Hepatocyte (in vitro differentiated cells): Measurements from ENCODE around the gene LRRC28. TPM values are rescaled to one million over a fixed set of nuclear protein-coding genes. Genes with fewer than 3 reads are reported as not detected.

Experiments
- DNase-seq: peaks from one replicate; pipeline ENCODE4 v3.0.0-alpha.2; 2016; ENCODE audit warnings: low spot score
- H2AFZ ChIP-seq: fragments of 200-600 bp; sonication (generic); 2 replicates; pipeline ENCODE4 v1.6.0; 2016; ENCODE audit warnings: antibody characterized with exemption, mild to moderate bottlenecking
- H3K27ac ChIP-seq: fragments of 200-600 bp; sonication (generic); 2 replicates; pipeline ENCODE4 v1.5.1; 2016; ENCODE audit warnings: mild to moderate bottlenecking
- H3K27me3 ChIP-seq: fragments of 200-600 bp; sonication (generic); 2 replicates; pipeline ENCODE4 v1.6.1; 2016
- H3K36me3 ChIP-seq: fragments of 200-600 bp; sonication (generic); replicated peaks from 2 replicates; pipeline ENCODE4 v1.5.1; 2016; ENCODE audit warnings: low read depth; ENCODE audit not compliant: insufficient read depth
- H3K4me1 ChIP-seq: fragments of 200-600 bp; sonication (generic); 2 replicates; pipeline ENCODE4 v1.5.1; 2016; ENCODE audit warnings: mild to moderate bottlenecking, moderate library complexity; ENCODE audit not compliant: insufficient read depth
- H3K4me2 ChIP-seq: fragments of 200-600 bp; sonication (generic); 2 replicates; pipeline ENCODE4 v1.6.0; 2016
- H3K4me3 ChIP-seq: fragments of 200-600 bp; sonication (generic); 2 replicates; pipeline ENCODE4 v1.5.1; 2016; ENCODE audit warnings: mild to moderate bottlenecking
- H3K79me2 ChIP-seq: fragments of 200-600 bp; sonication (generic); 2 replicates; pipeline ENCODE4 v1.6.0; 2017; ENCODE audit warnings: mild to moderate bottlenecking
- H3K9me2 ChIP-seq: fragments of 200-600 bp; sonication (generic); replicated peaks from 2 replicates; pipeline ENCODE4 v1.6.0; 2017; ENCODE audit warnings: mild to moderate bottlenecking; ENCODE audit not compliant: insufficient read depth
- H3K9me3 ChIP-seq: fragments of 200-600 bp; sonication (generic); 2 replicates; pipeline ENCODE4 v1.5.1; 2016; ENCODE audit warnings: low read depth, mild to moderate bottlenecking
- H4K20me1 ChIP-seq: fragments of 200-600 bp; sonication (generic); 2 replicates; pipeline ENCODE4 v1.6.0; 2016; ENCODE audit warnings: mild to moderate bottlenecking; ENCODE audit not compliant: insufficient read depth, poor library complexity, severe bottlenecking
- CTCF ChIP-seq: fragments of 200-600 bp; sonication (generic); IDR thresholded peaks from 2 replicates; pipeline ENCODE4 v1.5.1; 2016; ENCODE audit warnings: antibody characterized with exemption, mild to moderate bottlenecking; ENCODE audit not compliant: poor library complexity
- EZH2 ChIP-seq: fragments of 200-600 bp; sonication (generic); IDR thresholded peaks from 2 replicates; pipeline ENCODE4 v1.6.1; 2016; ENCODE audit warnings: antibody characterized with exemption, mild to moderate bottlenecking, borderline replicate concordance
- EZH2phosphoT487 ChIP-seq: fragments of 200-600 bp; sonication (generic); IDR thresholded peaks from one replicate; pipeline ENCODE4 v1.6.1; 2018; ENCODE audit warnings: antibody characterized with exemption, mild to moderate bottlenecking, low read depth, moderate library complexity; ENCODE audit not compliant: unreplicated experiment, severe bottlenecking
- WGBS: methylation state at CpG from one replicate; pipeline ENCODE4 v1.1.6; 2016; ENCODE audit warnings: low lambda C conversion rate; ENCODE audit errors: missing lambda C conversion rate; 5-methylcytosine and 5-hydroxymethylcytosine counted together
- polyA plus RNA-seq: library from polyadenylated mRNA; unstranded; fragments of >200 nt; fragmentation: Nextera tagmentation; extraction: Ambion mirVana; gene quantifications from 2 replicates; pipeline ENCODE4 v1.2.1, GENCODE V29; 2016
- total RNA-seq: library from RNA; depleted of rRNA; stranded (reverse); fragments of >200 nt; gene quantifications from 2 replicates; pipeline ENCODE4 v1.2.3, GENCODE V29; 2014

LRRC28 gene
- total and polyA plus RNA-seq, 2 experiments from 2014 or later, result 32.1 to 55.5 TPM

GRCh38 chr15:99347574-99347973 lies 96.3 kb downstream of the LRRC28 start:
- Histone ChIP-seq H3K36me3 (no peaks in the 10 kb centered on the region), H3K27me3 (no peaks in the 10 kb centered on the region), H3K27ac (no peak overlapping the region), H3K79me2 (no peaks in the 10 kb centered on the region), H3K4me1 (no peaks in the 10 kb centered on the region), H4K20me1 (no peaks in the 10 kb centered on the region), H3K4me3 (no peak overlapping the region), H3K9me2 (peaks cover 3% of the 10 kb centered on the region), H3K4me2 (no peak overlapping the region), H3K9me3 (no peaks in the 10 kb centered on the region), H2AFZ (no peak overlapping the region)
- DNase-seq, result no peak
- TF ChIP-seq EZH2, result no peak
- TF ChIP-seq EZH2phosphoT487, result no peak
- no peak for TF ChIP-seq CTCF
- 96% methylated on average over 1 of the region's 1 CpG for WGBS

GRCh38 chr15:99348412-99348811 lies 97.1 kb downstream of the LRRC28 start:
- Histone ChIP-seq H3K4me2 (no peak overlapping the region), H3K4me1 (no peaks in the 10 kb centered on the region), H3K36me3 (no peaks in the 10 kb centered on the region), H3K27me3 (no peaks in the 10 kb centered on the region), H3K27ac (no peak overlapping the region), H3K4me3 (no peak overlapping the region), H3K9me2 (peaks cover 3% of the 10 kb centered on the region), H3K9me3 (no peaks in the 10 kb centered on the region), H3K79me2 (no peaks in the 10 kb centered on the region), H2AFZ (no peak overlapping the region), H4K20me1 (no peaks in the 10 kb centered on the region)
- TF ChIP-seq EZH2phosphoT487, result no peak
- TF ChIP-seq CTCF, result no peak
- no peak for TF ChIP-seq EZH2
- DNase-seq, result no peak
- WGBS, result 98% methylated on average over 3 of the region's 3 CpGs

GRCh38 chr15:99350408-99350807 lies 99.1 kb downstream of the LRRC28 start:
- Histone ChIP-seq H3K4me3 (no peak overlapping the region), H3K4me1 (no peaks in the 10 kb centered on the region), H3K36me3 (no peaks in the 10 kb centered on the region), H3K4me2 (no peak overlapping the region), H3K27me3 (no peaks in the 10 kb centered on the region), H3K79me2 (no peaks in the 10 kb centered on the region), H3K9me2 (peaks cover 3% of the 10 kb centered on the region), H4K20me1 (no peaks in the 10 kb centered on the region), H2AFZ (no peak overlapping the region), H3K27ac (no peak overlapping the region), H3K9me3 (no peaks in the 10 kb centered on the region)
- DNase-seq, result no peak
- TF ChIP-seq EZH2, result no peak
- WGBS, result 94% methylated on average over 3 of the region's 3 CpGs

GRCh38 chr15:99359769-99360168 lies 108.5 kb downstream of the LRRC28 start:
- Histone ChIP-seq H4K20me1 (no peaks in the 10 kb centered on the region), H2AFZ (no peak overlapping the region), H3K4me1 (no peaks in the 10 kb centered on the region), H3K4me3 (no peak overlapping the region), H3K79me2 (no peaks in the 10 kb centered on the region), H3K4me2 (no peak overlapping the region), H3K27me3 (no peaks in the 10 kb centered on the region), H3K36me3 (no peaks in the 10 kb centered on the region), H3K9me3 (no peaks in the 10 kb centered on the region), H3K27ac (no peak overlapping the region), H3K9me2 (no peaks in the 10 kb centered on the region)
- TF ChIP-seq CTCF (no peak), EZH2phosphoT487 (no peak), EZH2 (no peak)
- WGBS, result 94% methylated on average over 2 of the region's 2 CpGs
- no peak for DNase-seq
